Measurements from ENCODE around the gene METAP1.

GRCh38 chr4:99008051-99008450 is 12.5 kb downstream of the METAP1 start:
- TF ChIP-seq POLR2AphosphoS5 (IDR thresholded peaks at IDR 0.05; ENCODE audit: low read depth) (no peak), CTCF (IDR thresholded peaks at IDR 0.05; ENCODE audit: insufficient read depth, low read length) (no peak)
